Measurements from ENCODE around the gene CAMTA1. TPM values are rescaled to one million over a fixed set of nuclear protein-coding genes. Genes with fewer than 3 reads are reported as not detected.

The CAMTA1 gene
- total and polyA plus RNA-seq, 2 experiments from 2014 or later: 213 to 341 TPM

GRCh38 chr1:7293702-7294629 is 508.7 kb downstream of the CAMTA1 start:
- no peaks in the 10 kb centered on the region for H3K36me3 ChIP-seq
- H3K27me3 ChIP-seq: no peaks in the 10 kb centered on the region
- H3K27ac ChIP-seq: no peak overlapping the region
- H3K4me1 ChIP-seq (ENCODE audit: low read depth): peaks cover 5% of the 10 kb centered on the region
- H3K9me3 ChIP-seq (ENCODE audit: low read depth): no peaks in the 10 kb centered on the region
- H3K4me3 ChIP-seq: no peak overlapping the region
- TF ChIP-seq CTCF (IDR thresholded peaks at IDR 0.05; ENCODE audit: low read depth, low read length): no peak
- DNase-seq (ENCODE audit: low read depth in 1 of 2, low spot score in 1 of 2): no peak

GRCh38 chr1:7294636-7295035 is 509.4 kb downstream of the CAMTA1 start:
- no peaks in the 10 kb centered on the region for H3K9me3 ChIP-seq (ENCODE audit: low read depth)
- H3K4me1 ChIP-seq (ENCODE audit: low read depth): peaks cover 5% of the 10 kb centered on the region
- no peak overlapping the region for H3K27ac ChIP-seq
- H3K36me3 ChIP-seq: no peaks in the 10 kb centered on the region
- TF ChIP-seq CTCF (IDR thresholded peaks at IDR 0.05; ENCODE audit: low read depth, low read length): no peak
- DNase-seq (ENCODE audit: low read depth in 1 of 2, low spot score in 1 of 2): no peak
- no peak overlapping the region for H3K4me3 ChIP-seq
- H3K27me3 ChIP-seq: no peaks in the 10 kb centered on the region

DNA sequence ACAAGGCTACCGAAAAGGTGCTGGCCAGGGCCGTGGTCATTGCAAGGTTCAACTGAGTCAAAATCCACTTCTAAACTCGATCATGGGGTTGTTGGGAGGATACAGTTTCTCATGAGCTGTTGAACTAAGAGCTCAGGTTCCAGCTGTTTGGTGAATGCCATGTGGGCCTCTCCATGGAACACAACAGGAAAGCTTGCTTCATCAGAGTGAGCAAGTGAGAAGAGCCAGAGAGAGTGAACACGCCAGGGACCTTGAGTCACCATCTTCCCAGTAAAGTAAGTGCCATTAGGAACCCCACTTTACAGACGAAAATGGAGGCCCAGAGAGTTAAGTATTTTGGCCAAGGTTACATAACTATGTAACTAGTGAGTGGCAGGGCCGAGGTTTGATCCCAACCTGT is 510.7 kb downstream of the CAMTA1 start:
- H3K27me3 ChIP-seq: no peaks in the 10 kb centered on the region
- no peak for TF ChIP-seq CTCF (IDR thresholded peaks at IDR 0.05; ENCODE audit: low read depth, low read length)
- no peak overlapping the region for H3K27ac ChIP-seq
- peak in 1 of 2 donors; percentile 7 for DNase-seq (ENCODE audit: low read depth in 1 of 2, low spot score in 1 of 2)
- no peaks in the 10 kb centered on the region for H3K9me3 ChIP-seq (ENCODE audit: low read depth)
- peaks cover 5% of the 10 kb centered on the region for H3K4me1 ChIP-seq (ENCODE audit: low read depth)
- H3K36me3 ChIP-seq: no peaks in the 10 kb centered on the region
- H3K4me3 ChIP-seq: no peak overlapping the region

DNA sequence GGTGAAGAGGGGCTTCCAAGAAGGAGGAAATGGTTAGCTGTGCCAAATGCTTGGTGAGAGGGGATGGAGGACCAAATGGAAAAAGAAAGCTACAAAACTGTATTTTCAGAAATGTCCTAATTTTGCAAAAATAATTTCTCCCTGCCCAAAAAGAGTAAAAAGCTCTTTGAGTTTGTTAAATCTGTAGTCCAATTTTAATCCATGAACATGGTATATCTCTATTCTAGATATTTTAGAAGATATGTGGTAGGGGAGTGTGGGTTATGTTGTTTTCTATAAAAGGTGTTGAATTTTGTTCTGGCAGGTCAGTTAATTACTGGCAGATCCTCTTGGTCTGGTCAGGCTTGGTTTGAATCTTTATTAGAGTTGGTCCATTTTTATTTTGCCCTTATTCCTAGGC is 511.7 kb downstream of the CAMTA1 start:
- Histone ChIP-seq H3K4me1 (ENCODE audit: low read depth) (no peaks in the 10 kb centered on the region), H3K27me3 (no peaks in the 10 kb centered on the region), H3K36me3 (no peaks in the 10 kb centered on the region), H3K9me3 (ENCODE audit: low read depth) (no peaks in the 10 kb centered on the region), H3K27ac (no peak overlapping the region), H3K4me3 (no peak overlapping the region)
- TF ChIP-seq CTCF (IDR thresholded peaks at IDR 0.05; ENCODE audit: low read depth, low read length): no peak
- DNase-seq (ENCODE audit: low read depth in 1 of 2, low spot score in 1 of 2): no peak

- H3K4me3 ChIP-seq: no peak overlapping the region
- no peaks in the 10 kb centered on the region for H3K4me1 ChIP-seq (ENCODE audit: low read depth)
- H3K36me3 ChIP-seq: no peaks in the 10 kb centered on the region
- TF ChIP-seq CTCF (IDR thresholded peaks at IDR 0.05; ENCODE audit: low read depth, low read length): no peak
- no peaks in the 10 kb centered on the region for H3K27me3 ChIP-seq
- H3K27ac ChIP-seq: no peak overlapping the region
- no peaks in the 10 kb centered on the region for H3K9me3 ChIP-seq (ENCODE audit: low read depth)
- DNase-seq (ENCODE audit: low read depth in 1 of 2, low spot score in 1 of 2): peak in 1 of 2 donors; percentile 5
These were observed 512.9 kb downstream of the CAMTA1 start for GRCh38 chr1:7298145-7298544.

All from cardiac muscle cell (in vitro differentiated cells and primary cell).